ENCODE results near the gene ESYT3.
"Not testable (repeated sequence)": the region's sequence is repeated elsewhere in the genome, so short reads cannot be mapped to it uniquely, and the experiment has no call there.

The ESYT3 gene

GRCh38 chr3:138412821-138413551, 21.4 kb upstream of the ESYT3 start:
- no peak for DNase-seq (ENCODE audit: low read depth in 2 of 2)

GRCh38 chr3:138416236-138416635, 18.2 kb upstream of the ESYT3 start:
- DNase-seq (ENCODE audit: low read depth in 2 of 2), result not testable (repeated sequence)

- peak; percentile 12 to 26 for DNase-seq (ENCODE audit: low read depth in 2 of 2)
Observed at GRCh38 chr3:138417559-138417982, 16.8 kb upstream of the ESYT3 start.

GRCh38 chr3:138418601-138419206, 15.7 kb upstream of the ESYT3 start:
- DNase-seq (ENCODE audit: low read depth in 2 of 2), result no peak

GRCh38 chr3:138423316-138423715, 11.1 kb upstream of the ESYT3 start:
- DNase-seq (ENCODE audit: low read depth in 2 of 2), result no peak

GRCh38 chr3:138424323-138424722, 10.1 kb upstream of the ESYT3 start:
- DNase-seq (ENCODE audit: low read depth in 2 of 2), result no peak

- no peak for DNase-seq (ENCODE audit: low read depth in 2 of 2)
Observed at GRCh38 chr3:138426211-138426610, 8.2 kb upstream of the ESYT3 start.

- not testable (repeated sequence) for DNase-seq (ENCODE audit: low read depth in 2 of 2)
Observed at GRCh38 chr3:138426754-138427153, 7.7 kb upstream of the ESYT3 start.

GRCh38 chr3:138429665-138430064, 4.8 kb upstream of the ESYT3 start:
- no peak for DNase-seq (ENCODE audit: low read depth in 2 of 2)

GRCh38 chr3:138432576-138433240, 1.7 kb upstream of the ESYT3 start:
- DNase-seq (ENCODE audit: low read depth in 2 of 2), result no peak

GRCh38 chr3:138433892-138434275, 532 bp upstream of the ESYT3 start:
- DNase-seq (ENCODE audit: low read depth in 2 of 2), result no peak

- no peak for DNase-seq (ENCODE audit: low read depth in 2 of 2)
Observed at GRCh38 chr3:138434875-138435772, 708 bp downstream of the ESYT3 start.

- no peak for DNase-seq (ENCODE audit: low read depth in 2 of 2)
Observed at GRCh38 chr3:138435840-138436239, 1.4 kb downstream of the ESYT3 start.

- DNase-seq (ENCODE audit: low read depth in 2 of 2), result no peak
Observed at GRCh38 chr3:138437281-138437680, 2.9 kb downstream of the ESYT3 start.

- no peak for DNase-seq (ENCODE audit: low read depth in 2 of 2)
Observed at GRCh38 chr3:138438896-138439295, 4.5 kb downstream of the ESYT3 start.

GRCh38 chr3:138439646-138440045, 5.2 kb downstream of the ESYT3 start:
- DNase-seq (ENCODE audit: low read depth in 2 of 2), result no peak

GRCh38 chr3:138440121-138440521, 5.7 kb downstream of the ESYT3 start:
- no peak for DNase-seq (ENCODE audit: low read depth in 2 of 2)

GRCh38 chr3:138440596-138440995, 6.2 kb downstream of the ESYT3 start:
- no peak for DNase-seq (ENCODE audit: low read depth in 2 of 2)

GRCh38 chr3:138441256-138441655, 6.8 kb downstream of the ESYT3 start:
- DNase-seq (ENCODE audit: low read depth in 2 of 2), result no peak

- no peak for DNase-seq (ENCODE audit: low read depth in 2 of 2)
Observed at GRCh38 chr3:138441742-138442141, 7.3 kb downstream of the ESYT3 start.

GRCh38 chr3:138442433-138442832, 8.0 kb downstream of the ESYT3 start:
- no peak for DNase-seq (ENCODE audit: low read depth in 2 of 2)

- DNase-seq (ENCODE audit: low read depth in 2 of 2), result no peak
Observed at GRCh38 chr3:138443091-138443490, 8.7 kb downstream of the ESYT3 start.

All from stimulated activated CD8-positive, alpha-beta memory T cell treated with anti-CD3 and anti-CD28 coated beads, Interleukin-15, amount 100 ng/mL, for 48 hours (primary cell).